ENCODE data around the gene ARHGAP36.

Gene ARHGAP36

GRCh38 chrX:131067846-131068745 is 9.9 kb downstream of the ARHGAP36 start:
- Histone ChIP-seq H3K9me3 (ENCODE audit: low read length) (no peaks in the 10 kb centered on the region), H3K4me3 (ENCODE audit: low read depth, low read length, poor library complexity, severe bottlenecking) (no peak overlapping the region), H3K4me1 (ENCODE audit: insufficient read depth, low read length, severe bottlenecking) (no peaks in the 10 kb centered on the region), H3K27ac (ENCODE audit: low read depth, low read length, poor library complexity, severe bottlenecking) (no peak overlapping the region), H3F3A (ENCODE audit: insufficient read depth, low read length) (no peaks in the 10 kb centered on the region), H3K9ac (ENCODE audit: low read length) (no peak overlapping the region), H3K36me3 (ENCODE audit: insufficient read depth, low read length) (no peaks in the 10 kb centered on the region), H3K9me2 (ENCODE audit: low read depth, low read length) (no peaks in the 10 kb centered on the region), H3K4me2 (ENCODE audit: low read length) (no peak overlapping the region), H2AFZ (ENCODE audit: low read length) (no peak overlapping the region), H3K79me2 (ENCODE audit: insufficient read depth, low read length) (no peaks in the 10 kb centered on the region), H4K20me1 (ENCODE audit: insufficient read depth, low read length) (no peaks in the 10 kb centered on the region), H3K27me3 (ENCODE audit: insufficient read depth, low read length) (no peaks in the 10 kb centered on the region)
- TF ChIP-seq, protein P1, sequence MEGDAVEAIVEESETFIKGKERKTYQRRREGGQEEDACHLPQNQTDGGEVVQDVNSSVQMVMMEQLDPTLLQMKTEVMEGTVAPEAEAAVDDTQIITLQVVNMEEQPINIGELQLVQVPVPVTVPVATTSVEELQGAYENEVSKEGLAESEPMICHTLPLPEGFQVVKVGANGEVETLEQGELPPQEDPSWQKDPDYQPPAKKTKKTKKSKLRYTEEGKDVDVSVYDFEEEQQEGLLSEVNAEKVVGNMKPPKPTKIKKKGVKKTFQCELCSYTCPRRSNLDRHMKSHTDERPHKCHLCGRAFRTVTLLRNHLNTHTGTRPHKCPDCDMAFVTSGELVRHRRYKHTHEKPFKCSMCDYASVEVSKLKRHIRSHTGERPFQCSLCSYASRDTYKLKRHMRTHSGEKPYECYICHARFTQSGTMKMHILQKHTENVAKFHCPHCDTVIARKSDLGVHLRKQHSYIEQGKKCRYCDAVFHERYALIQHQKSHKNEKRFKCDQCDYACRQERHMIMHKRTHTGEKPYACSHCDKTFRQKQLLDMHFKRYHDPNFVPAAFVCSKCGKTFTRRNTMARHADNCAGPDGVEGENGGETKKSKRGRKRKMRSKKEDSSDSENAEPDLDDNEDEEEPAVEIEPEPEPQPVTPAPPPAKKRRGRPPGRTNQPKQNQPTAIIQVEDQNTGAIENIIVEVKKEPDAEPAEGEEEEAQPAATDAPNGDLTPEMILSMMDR (IDR thresholded peaks at IDR 0.05; ENCODE audit: low read length) = no peak
- no peak for TF ChIP-seq EZH2 (IDR thresholded peaks at IDR 0.05; ENCODE audit: borderline replicate concordance, low read length)

DNA sequence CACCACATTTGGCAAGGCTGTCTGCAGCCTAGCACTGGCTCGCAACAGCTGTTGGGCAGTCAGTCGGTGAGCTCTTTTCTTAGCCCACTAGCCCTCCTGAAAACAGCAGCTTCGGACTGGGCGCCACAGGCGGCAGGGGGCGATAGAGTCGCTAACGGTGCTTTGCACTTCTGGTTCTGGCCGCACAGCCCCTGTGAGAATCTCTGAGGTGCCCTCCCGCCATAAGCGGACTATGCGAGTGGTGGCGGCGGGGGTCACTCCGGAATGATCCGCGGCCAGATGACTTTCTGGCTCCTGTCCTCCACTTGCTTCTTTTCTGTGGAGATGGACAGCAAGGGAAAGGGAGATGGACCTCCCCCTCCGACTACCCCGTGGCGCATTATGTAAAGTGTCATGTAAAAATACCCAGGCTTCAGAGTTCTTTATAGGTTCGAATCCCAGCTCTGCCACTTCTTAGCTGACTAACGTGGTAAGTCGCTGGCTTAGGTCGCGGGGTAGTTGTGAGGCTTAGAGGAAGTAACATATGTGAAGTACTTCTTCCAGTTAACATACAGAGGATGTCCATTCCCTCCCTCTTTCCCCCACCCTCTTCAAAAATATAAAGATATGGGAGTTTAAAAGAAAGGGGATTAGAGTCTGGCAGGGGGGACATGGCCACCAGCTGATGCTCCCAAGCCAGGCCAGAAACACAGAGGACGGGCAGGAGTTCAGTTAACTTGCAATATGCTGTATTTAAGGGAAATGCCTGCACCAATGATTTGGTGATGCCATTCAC is 11.0 kb downstream of the ARHGAP36 start:
- Histone ChIP-seq H3K4me3 (ENCODE audit: low read depth, low read length, poor library complexity, severe bottlenecking) (no peak overlapping the region), H3K4me1 (ENCODE audit: insufficient read depth, low read length, severe bottlenecking) (no peaks in the 10 kb centered on the region), H3K27me3 (ENCODE audit: insufficient read depth, low read length) (no peaks in the 10 kb centered on the region), H3K9me2 (ENCODE audit: low read depth, low read length) (no peaks in the 10 kb centered on the region), H3K9me3 (ENCODE audit: low read length) (no peaks in the 10 kb centered on the region), H4K20me1 (ENCODE audit: insufficient read depth, low read length) (no peaks in the 10 kb centered on the region), H3K36me3 (ENCODE audit: insufficient read depth, low read length) (no peaks in the 10 kb centered on the region), H2AFZ (ENCODE audit: low read length) (no peak overlapping the region), H3K4me2 (ENCODE audit: low read length) (no peak overlapping the region), H3F3A (ENCODE audit: insufficient read depth, low read length) (no peaks in the 10 kb centered on the region), H3K9ac (ENCODE audit: low read length) (no peak overlapping the region), H3K79me2 (ENCODE audit: insufficient read depth, low read length) (no peaks in the 10 kb centered on the region), H3K27ac (ENCODE audit: low read depth, low read length, poor library complexity, severe bottlenecking) (no peak overlapping the region)
- TF ChIP-seq EZH2 (IDR thresholded peaks at IDR 0.05; ENCODE audit: borderline replicate concordance, low read length) = no peak
- TF ChIP-seq, protein P1 (IDR thresholded peaks at IDR 0.05; ENCODE audit: low read length) = peak; percentile 55; the same call in 1 of the 2 replicates

- Histone ChIP-seq H3K4me2 (ENCODE audit: low read length) (no peak overlapping the region), H3K9me3 (ENCODE audit: low read length) (no peaks in the 10 kb centered on the region), H3K79me2 (ENCODE audit: insufficient read depth, low read length) (no peaks in the 10 kb centered on the region), H3F3A (ENCODE audit: insufficient read depth, low read length) (no peaks in the 10 kb centered on the region), H3K4me1 (ENCODE audit: insufficient read depth, low read length, severe bottlenecking) (no peaks in the 10 kb centered on the region), H3K4me3 (ENCODE audit: low read depth, low read length, poor library complexity, severe bottlenecking) (no peak overlapping the region), H3K36me3 (ENCODE audit: insufficient read depth, low read length) (no peaks in the 10 kb centered on the region), H2AFZ (ENCODE audit: low read length) (no peak overlapping the region), H3K27ac (ENCODE audit: low read depth, low read length, poor library complexity, severe bottlenecking) (no peak overlapping the region), H3K9ac (ENCODE audit: low read length) (no peak overlapping the region), H3K9me2 (ENCODE audit: low read depth, low read length) (no peaks in the 10 kb centered on the region), H4K20me1 (ENCODE audit: insufficient read depth, low read length) (no peaks in the 10 kb centered on the region), H3K27me3 (ENCODE audit: insufficient read depth, low read length) (no peaks in the 10 kb centered on the region)
- TF ChIP-seq, protein P1 (IDR thresholded peaks at IDR 0.05; ENCODE audit: low read length) = no peak
- no peak for TF ChIP-seq EZH2 (IDR thresholded peaks at IDR 0.05; ENCODE audit: borderline replicate concordance, low read length)
Observed at GRCh38 chrX:131072871-131073571, 14.9 kb downstream of the ARHGAP36 start.

All from OCI-LY1 (cell line).